HepG2 (cell line): ENCODE data around the gene MCAM. TPM values are rescaled to one million over a fixed set of nuclear protein-coding genes. Genes with fewer than 3 reads are reported as not detected.

Experiments
- ATAC-seq: fragments of 200-7000 bp; cut with Tn5 transposase; 3 replicates; pipeline ENCODE4 v1.9.1; 2020; ENCODE audit warnings: mild to moderate bottlenecking, moderate library complexity
- BruUV-seq: library from RNA; stranded (reverse); fragments of 400-500 nt; replicated peaks from 2 replicates; lab custom pipeline; 2021; lab: Mats Ljungman, UMichigan
- CTCF ChIA-PET: fragments of 300-600 bp; formaldehyde crosslinking; extraction: SDS; loops from one replicate; lab custom pipeline; 2021; ENCODE audit warnings: low total read pairs, inconsistent platforms, low intra/inter-chr PET ratio; lab: Yijun Ruan, JAX
- POLR2A ChIA-PET: fragments of 350-600 bp; sonication (Branson Sonifier 250); formaldehyde crosslinking; loops from one replicate; lab custom pipeline; 2020; ENCODE audit warnings: antibody characterized with exemption, inconsistent platforms; lab: Yijun Ruan, JAX
- DNase-seq: peaks from one replicate; pipeline ENCODE4 v3.0.0-alpha.2; 2015; ENCODE audit warnings: low spot score
- FAIRE-seq: peaks from 3 replicates; lab custom pipeline; 2011; peaks lifted over from hg19 to GRCh38; lab: Jason Lieb, UNC
- H2AFZ ChIP-seq: one replicate; pipeline ENCODE4 v1.6.1; 2011; ENCODE audit warnings: low read length, inconsistent platforms
- H3K27ac ChIP-seq: fragments of 300-600 bp; 3 replicates; pipeline ENCODE4 v1.8.0; 2011; ENCODE audit warnings: mixed run types, mild to moderate bottlenecking, mixed read lengths, low read length, inconsistent platforms; ENCODE audit not compliant: insufficient read depth; ENCODE audit errors: extremely low read length
- H3K27me3 ChIP-seq, 2 experiments: fragments of 200-600 bp in 1 of 2; 2 replicates in 1 of 2; 3 replicates in 1 of 2; pipeline versions ENCODE4 v1.6.0 to v1.8.0; 2011; ENCODE audit warnings: low read length in 2 of 2, mild to moderate bottlenecking in 2 of 2, moderate library complexity in 2 of 2, inconsistent platforms in 1 of 2; ENCODE audit not compliant: insufficient read depth in 2 of 2, control insufficient read depth in 1 of 2
- H3K36me3 ChIP-seq, 2 experiments: fragments of 200-600 bp in 1 of 2; replicated peaks in 1 of 2; 2 replicates in 1 of 2; 3 replicates in 1 of 2; pipeline versions ENCODE4 v1.5.1 to v1.8.0; 2011; ENCODE audit warnings: low read length in 2 of 2, inconsistent platforms in 1 of 2; ENCODE audit not compliant: insufficient read depth in 2 of 2, control insufficient read depth in 1 of 2
- H3K4me1 ChIP-seq: 2 replicates; pipeline ENCODE4 v1.5.1; 2012; ENCODE audit warnings: low read length, inconsistent platforms; ENCODE audit not compliant: insufficient read depth
- H3K4me2 ChIP-seq: 2 replicates; pipeline ENCODE4 v1.6.0; 2011; ENCODE audit warnings: low read depth, low read length, inconsistent platforms
- H3K4me3 ChIP-seq, 3 experiments: fragments of 200-600 bp in 1 of 3; sonication (generic), shearing (Covaris generic) in 1 of 3; replicated peaks in 1 of 3; 2 replicates each; pipeline ENCODE4 v1.5.1; 2011 to 2016; ENCODE audit warnings: low read length in 3 of 3, inconsistent platforms in 2 of 3, low read depth in 2 of 3, mild to moderate bottlenecking in 2 of 3, control low read depth in 1 of 3, mixed read lengths in 1 of 3; ENCODE audit not compliant: insufficient read depth in 1 of 3
- H3K79me2 ChIP-seq: one replicate; pipeline ENCODE4 v1.6.1; 2011; ENCODE audit warnings: low read length, inconsistent platforms; ENCODE audit not compliant: insufficient read depth
- H3K9ac ChIP-seq: 2 replicates; pipeline ENCODE4 v1.6.0; 2011; ENCODE audit warnings: mild to moderate bottlenecking, low read depth, low read length, inconsistent platforms; ENCODE audit not compliant: insufficient read depth
- H3K9me3 ChIP-seq: 2 replicates; pipeline ENCODE4 v1.5.1; 2012; ENCODE audit warnings: mild to moderate bottlenecking, low read length
- H4K20me1 ChIP-seq: 2 replicates; pipeline ENCODE4 v1.6.0; 2011; ENCODE audit warnings: inconsistent platforms, mild to moderate bottlenecking, low read length, moderate library complexity; ENCODE audit not compliant: insufficient read depth
- AGO1 ChIP-seq: fragments of 200-400 bp; formaldehyde crosslinking; IDR thresholded peaks from 2 replicates; pipeline ENCODE4 v1.6.1; 2017; ENCODE audit warnings: mild to moderate bottlenecking, low read depth, low read length, moderate library complexity; ENCODE audit not compliant: poor library complexity, severe bottlenecking
- CBX2 ChIP-seq, 2 experiments: fragments of 200-600 bp in 1 of 2; sonication (generic); formaldehyde crosslinking in 1 of 2; IDR thresholded peaks; 2 replicates each; pipeline versions ENCODE4 v1.7.0 to v1.8.1; 2018 to 2022; ENCODE audit warnings: low read depth in 2 of 2, low read length in 1 of 2, mild to moderate bottlenecking in 1 of 2, missing genetic modification reagents in 1 of 2
- HOXA9 ChIP-seq: sonication (generic); formaldehyde crosslinking; IDR thresholded peaks from 2 replicates; pipeline ENCODE4 v1.8.1; 2022; ENCODE audit warnings: missing genetic modification reagents, mild to moderate bottlenecking, moderate library complexity, borderline replicate concordance
- KLF13 ChIP-seq: sonication (generic); formaldehyde crosslinking; IDR thresholded peaks from 2 replicates; pipeline ENCODE4 v1.4.0; 2020; ENCODE audit warnings: mild to moderate bottlenecking, missing genetic modification reagents
- SOX6 ChIP-seq, 2 experiments: fragments of 450-650 bp in 1 of 2; sonication (generic) in 1 of 2; formaldehyde crosslinking in 1 of 2; IDR thresholded peaks; 2 replicates each; pipeline versions ENCODE4 v1.4.0 to v1.6.1; 2017 to 2020; ENCODE audit warnings: antibody characterized with exemption in 1 of 2, mild to moderate bottlenecking in 1 of 2, missing genetic modification reagents in 1 of 2
- ZNF460 ChIP-seq: sonication (generic); formaldehyde crosslinking; IDR thresholded peaks from 2 replicates; pipeline ENCODE4 v1.5.1; 2020; ENCODE audit warnings: missing genetic modification reagents, mild to moderate bottlenecking, borderline replicate concordance
- ZNF557 ChIP-seq: sonication (generic); formaldehyde crosslinking; IDR thresholded peaks from 2 replicates; pipeline ENCODE4 v1.4.0; 2020; ENCODE audit warnings: missing genetic modification reagents
- WGBS: methylation state at CpG from one replicate; pipeline ENCODE4 v1.1.6; 2017; ENCODE audit warnings: low lambda C conversion rate; 5-methylcytosine and 5-hydroxymethylcytosine counted together
- in situ Hi-C: cut with HindIII; loops from 2 replicates; pipeline ENCODE4 v1.10.0; 2017; ENCODE audit warnings: low pct_unique_long_range_greater_than_20kb; ENCODE audit not compliant: extremely low pct_ligation_motif_present
- intact Hi-C: fragments of 100-400 bp; cut with micrococcal nuclease; formaldehyde crosslinking; loops from one replicate; pipeline ENCODE4 v1.10.0; 2022; ENCODE audit not compliant: unreplicated experiment
- polyA plus RNA-seq, 8 experiments: library from polyadenylated mRNA; depleted of rRNA in 3 of 8; stranded (reverse) in 7 of 8; unstranded in 1 of 8; fragments of >200 nt; fragmentation: Illumina TruSeq in 4 of 8; extraction: Trizol in 4 of 8; gene quantifications; 2 replicates each; pipeline versions ENCODE4 v1.2.1 to v1.2.3, GENCODE V29; 2011 to 2016; ENCODE audit warnings: low read depth in 4 of 8, missing spikeins in 1 of 8, mixed read lengths in 1 of 8; ENCODE audit not compliant: insufficient read depth in 1 of 8
- total RNA-seq, 5 experiments: library from RNA; depleted of rRNA; stranded (reverse); fragments of >200 nt; fragmentation: Illumina TruSeq; extraction: Trizol; gene quantifications; 2 replicates each; pipeline ENCODE4 v1.2.3, GENCODE V29; 2016; ENCODE audit warnings: low read depth in 1 of 5
- TF ChIP-seq, protein P1 (sequence below): sonication (generic); formaldehyde crosslinking; IDR thresholded peaks from 2 replicates; pipeline ENCODE4 v1.5.0; 2020; ENCODE audit warnings: mild to moderate bottlenecking, missing genetic modification reagents

MCAM gene
- total and polyA plus RNA-seq, 2 of the 13 experiments (the other 11 are each of a cell fraction or from before 2014, with no cell fraction given), result 12.1 to 15.2 TPM

DNA sequence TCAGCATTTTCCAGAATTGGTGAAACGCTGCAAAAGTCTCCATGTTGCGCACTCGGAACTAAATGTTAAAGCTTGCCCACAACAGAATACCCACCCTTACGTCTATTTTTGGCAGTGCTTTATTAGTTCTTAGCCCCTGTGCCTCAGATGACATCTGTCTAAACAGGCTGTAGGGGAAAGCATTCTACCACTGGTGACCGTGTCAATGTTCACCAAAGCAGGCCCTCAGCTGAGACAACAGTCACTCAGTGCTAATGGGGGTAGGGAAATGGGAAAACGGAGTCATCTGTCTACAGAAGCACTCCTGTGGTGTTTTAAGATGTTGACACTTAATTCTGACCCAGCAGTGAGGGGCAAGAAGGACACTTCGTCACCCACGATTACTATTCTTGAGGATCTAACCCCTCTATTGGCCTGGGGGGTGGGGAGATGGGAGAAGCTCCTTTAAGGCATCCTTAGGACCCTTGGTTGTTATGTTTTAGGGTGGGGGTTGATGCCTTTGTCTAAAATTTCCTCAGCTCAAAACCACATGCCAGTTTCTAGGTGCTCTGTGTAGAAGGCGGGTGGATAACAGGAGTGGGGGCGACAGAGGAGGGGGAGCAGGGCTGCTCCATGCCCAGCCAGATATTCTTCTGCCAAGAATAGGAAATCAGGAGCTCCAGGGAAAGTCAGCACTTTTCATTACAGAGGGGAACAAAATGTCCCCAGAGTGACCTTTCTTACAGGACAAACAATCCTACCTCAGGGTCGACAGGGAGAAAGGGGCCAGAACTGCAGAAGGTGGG, 45.2 kb upstream of the MCAM start:
- WGBS, result 91% methylated on average over 10 of the region's 11 CpGs
- in situ Hi-C loops, result no loop called here
- Histone ChIP-seq H2AFZ (no peak overlapping the region), H4K20me1 (no peaks in the 10 kb centered on the region; the same call in 1 of the 2 replicates), H3K4me2 (no peak overlapping the region), H3K9ac (no peak overlapping the region), H3K4me3 (no peak overlapping the region), H3K9me3 (no peaks in the 10 kb centered on the region), H3K27ac (peak overlapping the region; percentile 44), H3K79me2 (peaks cover 7% of the 10 kb centered on the region), H3K4me1 (peaks cover 69% of the 10 kb centered on the region), H3K36me3 (peaks cover 5 to 24% of the 10 kb centered on the region in 2 experiments; a peak in 4 of 5 replicates), H3K27me3 (no peaks in the 10 kb centered on the region)
- DNase-seq, result no peak
- no TSS peak for BruUV-seq
- ChIA-PET CTCF (no interaction called here), POLR2A (interaction anchor here (1.1 to 2.3 kb wide), 7 partner anchors 8 to 24 kb away, joined by 3 to 12 read pairs (median 5); partner anchors contain the start of gene USP2)
- no peak for FAIRE-seq
- intact Hi-C loops, result no loop called here
- no peak for ATAC-seq
- TF ChIP-seq, protein P1, sequence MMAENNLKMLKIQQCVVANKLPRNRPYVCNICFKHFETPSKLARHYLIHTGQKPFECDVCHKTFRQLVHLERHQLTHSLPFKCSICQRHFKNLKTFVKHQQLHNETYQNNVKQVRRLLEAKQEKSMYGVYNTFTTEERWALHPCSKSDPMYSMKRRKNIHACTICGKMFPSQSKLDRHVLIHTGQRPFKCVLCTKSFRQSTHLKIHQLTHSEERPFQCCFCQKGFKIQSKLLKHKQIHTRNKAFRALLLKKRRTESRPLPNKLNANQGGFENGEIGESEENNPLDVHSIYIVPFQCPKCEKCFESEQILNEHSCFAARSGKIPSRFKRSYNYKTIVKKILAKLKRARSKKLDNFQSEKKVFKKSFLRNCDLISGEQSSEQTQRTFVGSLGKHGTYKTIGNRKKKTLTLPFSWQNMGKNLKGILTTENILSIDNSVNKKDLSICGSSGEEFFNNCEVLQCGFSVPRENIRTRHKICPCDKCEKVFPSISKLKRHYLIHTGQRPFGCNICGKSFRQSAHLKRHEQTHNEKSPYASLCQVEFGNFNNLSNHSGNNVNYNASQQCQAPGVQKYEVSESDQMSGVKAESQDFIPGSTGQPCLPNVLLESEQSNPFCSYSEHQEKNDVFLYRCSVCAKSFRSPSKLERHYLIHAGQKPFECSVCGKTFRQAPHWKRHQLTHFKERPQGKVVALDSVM, result no peak
- TF ChIP-seq SOX6 (IDR thresholded peaks at IDR 0.05), result no peak
- no peak for TF ChIP-seq SOX6 (CRISPR knock-in tag; IDR thresholded peaks at IDR 0.05)
- no peak for TF ChIP-seq AGO1
- no peak for TF ChIP-seq KLF13 (CRISPR knock-in tag)
- no peak for TF ChIP-seq CBX2 (IDR thresholded peaks at IDR 0.05; ENCODE audit: low read depth, low read length)
- no peak for TF ChIP-seq CBX2 (CRISPR knock-in tag; IDR thresholded peaks at IDR 0.05; ENCODE audit: low read depth)
- TF ChIP-seq ZNF460 (CRISPR knock-in tag), result no peak
- no peak for TF ChIP-seq ZNF557 (CRISPR knock-in tag)
- no peak for TF ChIP-seq HOXA9 (CRISPR knock-in tag)
